Stimulated activated CD4-positive, alpha-beta T cell treated with anti-CD3 and anti-CD28 coated beads, Interleukin-1b, Interleukin-23, amount 100 ng/mL, for 4 hours (primary cell): ENCODE measurements around the gene RFX4.

Experiments
- DNase-seq, 2 donors: peaks; one replicate each; pipeline ENCODE4 v3.0.0-alpha.2; 2020; ENCODE audit warnings: low read depth in 2 of 2

RFX4 gene

GRCh38 chr12:106646472-106646871, 63.7 kb downstream of the RFX4 start:
- no peak for DNase-seq

- no peak for DNase-seq
Observed at GRCh38 chr12:106647793-106648514, 65.2 kb downstream of the RFX4 start.

GRCh38 chr12:106648736-106649135, 65.9 kb downstream of the RFX4 start:
- DNase-seq, result no peak

GRCh38 chr12:106651552-106651951, 68.7 kb downstream of the RFX4 start:
- no peak for DNase-seq

GRCh38 chr12:106652510-106653015, 69.8 kb downstream of the RFX4 start:
- DNase-seq, result no peak

DNA sequence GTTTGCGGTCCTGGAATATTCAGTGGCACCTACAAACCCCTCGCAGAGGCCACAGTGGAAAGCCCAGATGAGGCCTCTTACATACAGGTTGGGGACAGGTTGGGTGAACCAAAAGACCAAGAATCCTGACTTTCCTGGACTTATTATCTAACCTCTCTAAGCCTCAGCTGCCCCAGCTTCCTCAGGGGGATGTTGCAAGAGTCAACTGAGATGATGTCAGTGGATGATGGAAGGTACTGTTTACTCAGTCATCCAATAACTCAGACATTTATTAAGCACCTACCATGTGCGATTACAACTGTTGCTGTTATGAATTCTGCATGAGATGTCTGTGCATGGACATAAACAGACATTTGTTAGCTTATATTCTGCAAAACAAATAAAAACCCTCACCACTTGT, 72.8 kb downstream of the RFX4 start:
- no peak for DNase-seq

- no peak for DNase-seq
Observed at GRCh38 chr12:106657488-106657887, 74.7 kb downstream of the RFX4 start.

GRCh38 chr12:106663385-106663784, 80.6 kb downstream of the RFX4 start:
- DNase-seq, result no peak

DNA sequence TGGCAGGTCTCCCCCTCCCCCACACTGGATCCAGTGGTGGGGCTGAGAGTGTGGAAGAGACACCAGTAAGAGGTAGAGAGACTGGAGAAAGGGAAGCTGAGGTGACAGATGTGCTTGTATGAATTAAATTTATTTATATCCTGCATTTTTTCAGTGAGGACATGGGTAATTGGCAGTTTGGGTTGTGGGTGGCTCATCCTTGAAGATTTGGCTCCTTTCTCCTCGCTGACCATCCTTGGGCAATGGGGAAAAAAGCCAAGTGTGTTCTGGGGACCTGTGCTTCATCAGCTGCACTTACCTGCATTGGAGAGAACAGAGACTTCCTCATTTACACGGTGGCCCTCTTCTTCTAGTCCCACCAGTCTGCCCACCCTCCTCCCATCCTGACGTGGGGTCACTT, 86.4 kb downstream of the RFX4 start:
- DNase-seq, result no peak

DNA sequence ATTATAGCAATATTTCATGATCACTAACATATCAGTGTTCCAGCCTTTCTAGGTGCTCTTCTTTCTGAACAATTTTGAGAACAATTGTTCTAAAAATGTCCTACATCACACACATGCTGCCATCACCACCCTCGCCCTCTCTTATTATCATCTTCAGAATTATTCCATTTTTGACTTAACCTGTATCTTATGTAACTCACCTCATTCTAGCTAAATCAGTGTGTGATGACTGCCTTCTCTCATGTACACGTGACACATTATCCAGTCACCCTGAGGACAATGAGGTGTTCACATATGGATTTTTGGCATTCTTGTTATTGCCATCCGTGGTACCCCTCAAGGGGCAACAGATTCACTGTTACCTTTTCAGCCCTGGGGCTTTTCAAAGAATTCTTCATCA, 87.3 kb downstream of the RFX4 start:
- DNase-seq, result no peak

- DNase-seq, result no peak
Observed at GRCh38 chr12:106671840-106672239, 89.0 kb downstream of the RFX4 start.

- no peak for DNase-seq
Observed at GRCh38 chr12:106672314-106673025, 89.7 kb downstream of the RFX4 start.

- DNase-seq, result no peak
Observed at GRCh38 chr12:106673141-106673540, 90.3 kb downstream of the RFX4 start.

DNA sequence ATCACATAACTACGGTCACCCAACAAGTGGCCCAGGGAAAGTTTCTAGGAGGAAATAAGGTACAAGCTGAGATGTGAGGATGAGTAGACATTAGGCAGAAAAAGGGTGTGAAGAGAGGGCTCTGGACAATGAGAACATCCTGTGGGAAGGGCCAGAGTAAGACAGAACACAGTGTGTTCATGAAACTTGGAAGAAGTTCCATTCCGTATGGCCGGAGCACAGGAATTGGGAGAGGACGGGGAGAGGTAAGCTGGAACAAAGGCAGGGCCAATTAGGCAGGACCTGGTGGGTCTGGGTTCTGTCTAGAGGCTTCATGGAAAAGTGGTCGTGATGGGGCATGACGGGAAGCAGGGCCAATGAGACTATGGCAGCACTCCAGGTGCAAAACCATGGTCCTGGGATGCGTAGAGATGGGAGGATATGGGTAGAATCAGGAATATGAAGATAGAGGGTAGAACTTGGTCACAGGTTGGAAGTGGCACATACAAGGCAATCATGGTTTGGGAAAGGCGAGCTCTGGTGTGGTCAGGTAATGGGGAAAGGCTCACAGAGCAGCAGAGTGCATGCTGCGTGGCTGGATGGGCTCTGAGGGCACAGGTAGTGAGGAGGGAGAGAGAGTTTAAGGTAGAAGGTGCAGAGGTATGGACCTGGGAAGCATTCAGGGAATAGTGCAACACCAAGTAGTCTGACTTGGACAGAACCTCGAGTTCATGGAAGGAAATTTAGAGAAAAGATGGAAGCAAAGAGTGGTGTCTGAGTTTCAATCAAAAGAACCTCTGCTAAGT, 93.0 kb downstream of the RFX4 start:
- no peak for DNase-seq

DNA sequence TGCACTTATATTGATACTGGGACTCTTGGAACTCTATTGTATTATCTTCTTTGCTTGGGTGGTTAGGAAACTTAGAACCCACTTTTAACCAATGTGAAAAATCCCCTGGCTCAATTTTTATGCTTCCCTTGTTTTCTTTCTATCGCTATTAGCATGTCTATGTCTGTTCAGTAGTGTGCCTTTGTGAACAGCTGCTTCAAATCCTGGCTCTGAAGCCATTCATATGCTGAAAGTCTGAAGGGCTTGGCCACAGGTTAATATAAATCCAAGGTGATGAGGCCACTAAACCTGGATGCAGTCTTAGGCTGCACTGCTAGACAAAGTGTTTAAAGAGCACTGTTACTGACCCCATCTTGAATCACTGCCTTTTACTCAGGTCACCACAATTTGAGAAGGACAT, 96.8 kb downstream of the RFX4 start:
- DNase-seq, result no peak

DNA sequence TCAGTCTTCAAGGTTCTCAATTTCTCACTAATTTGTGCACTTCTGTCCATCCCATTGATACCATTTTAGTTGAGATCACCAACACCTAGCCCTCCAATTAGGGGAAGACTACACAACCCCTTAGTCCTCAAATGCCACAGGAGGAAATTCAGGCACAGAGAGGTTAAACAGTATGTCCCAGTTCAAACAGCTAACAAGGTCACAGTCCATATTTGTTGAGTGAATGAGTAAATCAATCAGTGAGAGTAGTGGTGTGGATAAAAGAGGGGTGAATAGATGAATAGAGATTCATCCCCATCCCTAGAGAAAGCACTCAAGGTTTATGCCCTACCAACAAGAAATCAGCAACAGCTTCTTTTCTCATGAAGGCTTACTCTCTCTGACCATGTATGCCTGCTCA, 97.5 kb downstream of the RFX4 start:
- no peak for DNase-seq

- no peak for DNase-seq
Observed at GRCh38 chr12:106681210-106681609, 98.4 kb downstream of the RFX4 start.

- no peak for DNase-seq
Observed at GRCh38 chr12:106682594-106683234, 99.9 kb downstream of the RFX4 start.

DNA sequence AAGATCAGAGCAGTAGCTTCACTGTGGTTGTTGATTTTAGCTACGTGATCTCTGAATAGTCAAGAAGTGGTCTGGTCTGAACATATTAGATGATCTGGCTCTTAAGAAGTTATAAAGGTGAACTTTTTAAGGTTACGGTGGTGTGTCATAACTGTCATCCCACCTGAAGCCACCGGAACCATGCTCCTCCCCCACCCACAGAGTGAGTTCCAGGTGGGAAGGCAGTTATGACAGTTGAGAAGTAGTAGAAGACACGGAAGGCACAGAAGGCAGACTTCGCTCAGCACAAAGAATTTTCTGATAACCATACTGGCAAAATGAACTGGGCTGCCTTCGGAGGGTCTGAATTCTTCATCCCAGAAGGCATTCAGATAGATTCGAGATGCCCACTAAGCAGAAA, 101.7 kb downstream of the RFX4 start:
- DNase-seq, result no peak

GRCh38 chr12:106685381-106685780, 102.6 kb downstream of the RFX4 start:
- no peak for DNase-seq

- DNase-seq, result no peak
Observed at GRCh38 chr12:106687672-106688071, 104.9 kb downstream of the RFX4 start.
